ELR (cell line): ENCODE measurements around the gene GDAP2.
A peak's percentile ranks its signal among the peaks of the same experiment; 100 is the strongest.
"Not testable (repeated sequence)": the region's sequence is repeated elsewhere in the genome, so short reads cannot be mapped to it uniquely, and the experiment has no call there.

Experiments used
- DNase-seq: peaks from one replicate; pipeline ENCODE4 v3.0.0-alpha.2; 2015; ENCODE audit warnings: low read depth

GDAP2 gene

GRCh38 chr1:117929343-117930172, at the start of gene GDAP2, which contains the start of gene WDR3:
Gene GDAP2, minus strand, starts transcription at chr1:117929621. Its CDS starts 9,264 bp downstream, at chr1:117920357.
Gene WDR3, plus strand, starts transcription at chr1:117929739. Its CDS starts 3,581 bp downstream, at chr1:117933320.
- DNase-seq, result peak; percentile 99

- DNase-seq, result no peak
These were observed 47.0 kb upstream of the GDAP2 start for GRCh38 chr1:117976381-117976780.

- DNase-seq, result no peak
These were observed 42.4 kb upstream of the GDAP2 start for GRCh38 chr1:117971777-117972176.

- DNase-seq, result no peak
These were observed 40.8 kb upstream of the GDAP2 start for GRCh38 chr1:117970252-117970651.

- no peak for DNase-seq
These were observed 38.5 kb upstream of the GDAP2 start for GRCh38 chr1:117967881-117968280.

GRCh38 chr1:117967477-117967876, 38.1 kb upstream of the GDAP2 start:
- peak; percentile 47 for DNase-seq

GRCh38 chr1:117964290-117965038, 35.0 kb upstream of the GDAP2 start:
- no peak for DNase-seq

GRCh38 chr1:117959364-117959763, 29.9 kb upstream of the GDAP2 start:
- peak; percentile 30 for DNase-seq

GRCh38 chr1:117952386-117952785, 23.0 kb upstream of the GDAP2 start:
- DNase-seq, result no peak

GRCh38 chr1:117942293-117942692, 12.9 kb upstream of the GDAP2 start:
- DNase-seq, result no peak

- no peak for DNase-seq
These were observed 4.3 kb upstream of the GDAP2 start for GRCh38 chr1:117933769-117934168.

GRCh38 chr1:117932576-117932975, 3.2 kb upstream of the GDAP2 start:
- DNase-seq, result peak; percentile 6

- peak; percentile 19 for DNase-seq
These were observed 1.1 kb upstream of the GDAP2 start for GRCh38 chr1:117930484-117930883.

GRCh38 chr1:117930173-117930447, 689 bp upstream of the GDAP2 start:
- no peak for DNase-seq

GRCh38 chr1:117928881-117929342, 509 bp downstream of the GDAP2 start:
- DNase-seq, result peak; percentile 77

GRCh38 chr1:117925981-117926380, 3.4 kb downstream of the GDAP2 start:
- no peak for DNase-seq

GRCh38 chr1:117922717-117923116, 6.7 kb downstream of the GDAP2 start:
- DNase-seq, result not testable (repeated sequence)

- DNase-seq, result no peak
These were observed 7.4 kb downstream of the GDAP2 start for GRCh38 chr1:117921991-117922390.

GRCh38 chr1:117919376-117919775, 10.0 kb downstream of the GDAP2 start:
- DNase-seq, result no peak

GRCh38 chr1:117911051-117911450, 18.4 kb downstream of the GDAP2 start:
- DNase-seq, result no peak

- no peak for DNase-seq
These were observed 24.4 kb downstream of the GDAP2 start for GRCh38 chr1:117905019-117905418.

- no peak for DNase-seq
These were observed 24.9 kb downstream of the GDAP2 start for GRCh38 chr1:117904485-117904884.

GRCh38 chr1:117902944-117903343, 26.5 kb downstream of the GDAP2 start:
- DNase-seq, result no peak
